ENCODE data around the gene EID3.

- TF ChIP-seq POLR2AphosphoS5 (IDR thresholded peaks at IDR 0.05; ENCODE audit: low read depth, low read length), result no peak
- no peak for TF ChIP-seq GABPA (IDR thresholded peaks at IDR 0.05; ENCODE audit: borderline replicate concordance, insufficient read depth, low read length)
- no peak for TF ChIP-seq POLR2A (IDR thresholded peaks at IDR 0.05; ENCODE audit: control extremely low read depth in 1 of 2, low read depth in 2 of 2, low read length in 2 of 2)
- no peak for TF ChIP-seq CTCF (IDR thresholded peaks at IDR 0.05; ENCODE audit: control extremely low read depth in 1 of 3, insufficient read depth in 1 of 3, low read depth in 1 of 3, low read length in 3 of 3)
- TF ChIP-seq ATF2 (IDR thresholded peaks at IDR 0.05; ENCODE audit: low read length), result no peak
- no peak for TF ChIP-seq RAD21 (IDR thresholded peaks at IDR 0.05 in 1 of 2, conservative IDR thresholded peaks at IDR 0.05 in 1 of 2; ENCODE audit: low read depth in 2 of 2, low read length in 2 of 2)
- TF ChIP-seq CEBPB (IDR thresholded peaks at IDR 0.05; ENCODE audit: low read depth, low read length), result no peak
Observed at GRCh38 chr12:104319918-104320626, 16.5 kb downstream of the EID3 start.
